ELR (cell line): Measurements from ENCODE around the gene CEP83.

Experiments
- DNase-seq: peaks from one replicate; pipeline ENCODE4 v3.0.0-alpha.2; 2015; ENCODE audit warnings: low read depth

The CEP83 gene

GRCh38 chr12:94269316-94269999 is 190.2 kb downstream of the CEP83 start:
- DNase-seq = no peak

GRCh38 chr12:94267921-94268471 is 191.7 kb downstream of the CEP83 start:
- DNase-seq = no peak

- DNase-seq = no peak
Measured at GRCh38 chr12:94267537-94267872, 192.2 kb downstream of the CEP83 start.

- DNase-seq = peak; percentile 7
Measured at GRCh38 chr12:94266796-94267536, 192.7 kb downstream of the CEP83 start.

GRCh38 chr12:94265966-94266745 is 193.5 kb downstream of the CEP83 start:
- no peak for DNase-seq

- no peak for DNase-seq
Measured at GRCh38 chr12:94265539-94265938, 194.1 kb downstream of the CEP83 start.

- DNase-seq = no peak
Measured at GRCh38 chr12:94264736-94265485, 194.8 kb downstream of the CEP83 start.

- no peak for DNase-seq
Measured at GRCh38 chr12:94263905-94264561, 195.6 kb downstream of the CEP83 start.

- no peak for DNase-seq
Measured at GRCh38 chr12:94263011-94263811, 196.5 kb downstream of the CEP83 start.

- DNase-seq = peak; percentile 84
Measured at GRCh38 chr12:94262228-94263010, 197.2 kb downstream of the CEP83 start.

- no peak for DNase-seq
Measured at GRCh38 chr12:94261786-94262185, 197.9 kb downstream of the CEP83 start.

GRCh38 chr12:94261119-94261518 is 198.5 kb downstream of the CEP83 start:
- DNase-seq = no peak

GRCh38 chr12:94260717-94261116 is 198.9 kb downstream of the CEP83 start:
- DNase-seq = no peak

- no peak for DNase-seq
Measured at GRCh38 chr12:94260017-94260416, 199.7 kb downstream of the CEP83 start.

- no peak for DNase-seq
Measured at GRCh38 chr12:94258593-94258992, 201.1 kb downstream of the CEP83 start.
